ENCODE results near the gene ELMOD3.
A peak's percentile ranks its signal among the peaks of the same experiment; 100 is the strongest.
"Not testable (repeated sequence)": the region's sequence is repeated elsewhere in the genome, so short reads cannot be mapped to it uniquely, and the experiment has no call there.

Gene ELMOD3

DNA sequence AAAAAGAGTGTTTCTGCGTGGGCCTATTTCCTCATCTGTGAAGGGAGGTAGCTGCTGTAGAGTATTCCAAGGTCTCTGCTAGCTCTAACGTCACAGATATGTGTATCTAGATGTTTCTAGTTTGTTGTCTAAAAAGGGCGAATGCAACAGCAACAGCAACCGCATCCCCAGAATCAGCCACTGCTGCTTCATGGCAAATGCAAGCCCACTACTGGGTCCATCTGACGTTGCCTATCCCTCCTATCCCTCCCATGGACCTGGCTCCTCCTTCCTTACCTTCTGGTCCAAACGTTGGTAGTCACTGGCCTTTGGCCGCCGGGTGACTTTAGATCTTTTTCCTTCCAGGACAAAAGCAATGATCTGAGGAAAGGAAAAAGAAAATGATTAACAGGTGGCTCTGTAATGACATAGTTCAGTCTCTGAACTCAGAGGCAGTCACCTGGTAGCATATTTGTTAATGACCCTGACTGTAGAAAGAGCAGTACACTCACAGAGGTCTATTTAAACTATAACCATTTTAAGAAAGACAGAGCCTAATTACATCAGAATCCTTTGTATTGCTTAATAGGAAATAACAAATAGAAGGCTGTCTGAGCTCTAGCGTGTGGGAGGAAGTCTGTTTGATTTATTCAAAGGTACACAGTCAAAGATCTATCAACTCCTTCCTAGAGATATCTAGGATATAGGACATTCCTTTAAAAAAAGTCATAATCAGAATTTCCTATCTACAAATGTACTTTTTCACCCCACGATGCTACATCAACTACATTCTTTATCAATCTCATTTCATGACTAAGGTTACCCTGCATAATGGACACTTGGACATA is 29.7 kb upstream of the ELMOD3 start:
- no peak for DNase-seq (ENCODE audit: low spot score)

DNA sequence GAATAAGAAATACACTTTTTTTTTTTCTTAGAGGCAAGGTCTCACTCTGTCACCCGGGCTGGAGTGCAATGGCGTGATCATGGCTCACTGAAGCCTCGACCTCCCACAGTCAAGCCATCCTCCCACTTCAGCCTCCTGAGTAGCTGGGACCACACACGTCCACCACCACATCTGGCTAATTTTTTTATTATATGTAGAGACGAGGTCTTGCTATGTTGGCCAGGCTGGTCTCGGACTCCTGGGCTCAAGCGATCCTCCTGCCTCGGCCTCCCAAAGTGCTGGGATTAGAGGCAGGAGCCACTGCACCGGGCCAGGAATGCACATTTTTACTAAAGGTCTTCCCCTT is 29.1 kb upstream of the ELMOD3 start:
- H3K4me3 ChIP-seq: peak overlapping the region; percentile 83
- DNase-seq (ENCODE audit: low spot score): no peak
- TF ChIP-seq, protein P1, sequence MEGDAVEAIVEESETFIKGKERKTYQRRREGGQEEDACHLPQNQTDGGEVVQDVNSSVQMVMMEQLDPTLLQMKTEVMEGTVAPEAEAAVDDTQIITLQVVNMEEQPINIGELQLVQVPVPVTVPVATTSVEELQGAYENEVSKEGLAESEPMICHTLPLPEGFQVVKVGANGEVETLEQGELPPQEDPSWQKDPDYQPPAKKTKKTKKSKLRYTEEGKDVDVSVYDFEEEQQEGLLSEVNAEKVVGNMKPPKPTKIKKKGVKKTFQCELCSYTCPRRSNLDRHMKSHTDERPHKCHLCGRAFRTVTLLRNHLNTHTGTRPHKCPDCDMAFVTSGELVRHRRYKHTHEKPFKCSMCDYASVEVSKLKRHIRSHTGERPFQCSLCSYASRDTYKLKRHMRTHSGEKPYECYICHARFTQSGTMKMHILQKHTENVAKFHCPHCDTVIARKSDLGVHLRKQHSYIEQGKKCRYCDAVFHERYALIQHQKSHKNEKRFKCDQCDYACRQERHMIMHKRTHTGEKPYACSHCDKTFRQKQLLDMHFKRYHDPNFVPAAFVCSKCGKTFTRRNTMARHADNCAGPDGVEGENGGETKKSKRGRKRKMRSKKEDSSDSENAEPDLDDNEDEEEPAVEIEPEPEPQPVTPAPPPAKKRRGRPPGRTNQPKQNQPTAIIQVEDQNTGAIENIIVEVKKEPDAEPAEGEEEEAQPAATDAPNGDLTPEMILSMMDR (IDR thresholded peaks at IDR 0.05): no peak
- no peak overlapping the region for H3K27ac ChIP-seq

More for the DNA sequence above, 29.7 kb upstream of the ELMOD3 start:
- TF ChIP-seq, protein P1 (IDR thresholded peaks at IDR 0.05): no peak
- Histone ChIP-seq H3K27ac (no peak overlapping the region), H3K4me3 (peak overlapping the region; percentile 83)

DNA sequence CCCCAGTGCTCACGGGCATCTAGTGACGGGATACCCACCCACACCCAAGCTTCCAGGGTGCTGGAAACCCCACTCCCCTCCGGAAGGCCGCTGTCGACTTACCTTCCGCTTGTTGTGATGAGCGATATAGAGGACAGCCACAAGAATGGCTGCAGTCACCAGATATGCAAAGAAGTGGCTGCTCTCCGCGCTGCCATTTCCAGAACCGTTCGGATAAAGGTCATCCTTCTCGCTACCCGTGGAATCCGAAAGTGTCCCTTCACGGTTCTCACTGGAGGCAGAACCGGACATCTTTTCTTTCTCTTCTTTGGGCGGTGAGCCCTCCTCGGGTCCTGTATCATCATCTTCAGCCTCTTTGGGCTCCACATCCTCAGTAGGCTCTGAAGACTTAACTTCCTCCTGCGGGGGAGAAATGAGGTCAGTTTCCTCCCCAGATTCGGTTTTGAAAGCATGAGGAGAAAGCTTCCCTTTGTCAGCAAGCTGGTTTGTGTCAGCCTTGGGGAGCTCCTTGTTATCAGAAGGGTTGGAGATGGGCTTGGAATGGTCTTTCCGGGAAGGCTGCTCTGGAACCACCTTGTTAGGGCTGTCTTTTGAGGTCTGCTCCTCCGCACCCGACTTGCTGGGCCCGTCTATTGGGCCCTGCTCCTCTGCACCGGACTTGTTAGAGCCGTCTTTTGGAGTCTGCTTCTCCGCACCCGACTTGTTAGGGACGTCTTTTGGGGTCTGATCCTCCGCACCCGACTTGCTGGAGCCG is 28.0 kb upstream of the ELMOD3 start:
- Histone ChIP-seq H3K27ac (peak overlapping the region; percentile 91 to 94), H3K4me3 (peak overlapping the region; percentile 83)
- no peak for DNase-seq (ENCODE audit: low spot score)
- TF ChIP-seq, protein P1 (IDR thresholded peaks at IDR 0.05): no peak

GRCh38 chr2:85327160-85327821 is 27.3 kb upstream of the ELMOD3 start:
- peak; percentile 79 for DNase-seq (ENCODE audit: low spot score)
- peak overlapping the region; percentile 83 for H3K4me3 ChIP-seq
- H3K27ac ChIP-seq: peak overlapping the region; percentile 91 to 94
- TF ChIP-seq, protein P1 (IDR thresholded peaks at IDR 0.05): no peak

DNA sequence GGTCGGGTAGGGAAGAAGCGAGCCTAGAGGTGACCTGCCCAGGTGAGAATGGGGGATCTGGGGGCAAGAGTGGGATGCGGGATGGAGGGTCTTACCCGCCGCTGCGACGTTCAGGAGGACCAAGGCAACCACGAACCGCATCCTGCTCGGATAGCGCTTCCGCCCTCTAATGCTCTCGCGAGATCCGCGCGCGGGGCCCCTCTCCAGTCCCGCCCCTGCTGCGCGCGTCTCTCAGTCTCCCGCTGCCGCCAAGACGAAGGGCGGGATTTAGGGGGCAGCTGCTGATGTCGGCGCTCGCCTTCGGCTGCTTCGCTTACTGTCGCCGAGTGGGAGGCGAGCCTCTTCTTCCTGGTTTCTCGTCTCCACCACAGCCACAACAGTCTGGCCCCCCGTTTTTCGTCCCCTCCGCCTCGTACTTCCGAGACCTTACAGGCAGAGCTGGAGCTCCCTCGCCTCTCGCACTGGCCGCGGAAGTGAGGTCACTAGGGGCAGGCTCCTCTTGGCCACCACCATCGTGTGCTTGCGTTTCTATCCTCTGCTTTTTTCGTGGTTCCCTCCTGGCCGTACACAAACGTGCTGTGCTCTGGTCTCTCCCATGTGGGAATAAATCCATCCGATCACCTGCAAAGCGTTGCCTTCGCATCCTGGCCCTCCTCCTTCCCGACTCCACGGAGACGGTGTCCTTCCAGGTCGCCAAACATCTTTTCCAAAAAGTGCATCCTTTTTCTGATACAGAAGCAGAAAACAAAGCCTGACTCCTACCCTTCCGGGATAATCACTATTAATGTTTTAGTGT is 26.5 kb upstream of the ELMOD3 start, which contains the start of gene TGOLN2:
Gene TGOLN2 (minus strand): TSS at position 168 of the 796 bp plus-strand sequence. CDS start 27 bp downstream, at position 141.
- DNase-seq (ENCODE audit: low spot score): peak; percentile 94
- Histone ChIP-seq H3K4me3 (peak within 1 kb of the TSS; percentile 83), H3K27ac (peak within 1 kb of the TSS; percentile 91 to 94)
- TF ChIP-seq, protein P1 (IDR thresholded peaks at IDR 0.05): no peak

DNA sequence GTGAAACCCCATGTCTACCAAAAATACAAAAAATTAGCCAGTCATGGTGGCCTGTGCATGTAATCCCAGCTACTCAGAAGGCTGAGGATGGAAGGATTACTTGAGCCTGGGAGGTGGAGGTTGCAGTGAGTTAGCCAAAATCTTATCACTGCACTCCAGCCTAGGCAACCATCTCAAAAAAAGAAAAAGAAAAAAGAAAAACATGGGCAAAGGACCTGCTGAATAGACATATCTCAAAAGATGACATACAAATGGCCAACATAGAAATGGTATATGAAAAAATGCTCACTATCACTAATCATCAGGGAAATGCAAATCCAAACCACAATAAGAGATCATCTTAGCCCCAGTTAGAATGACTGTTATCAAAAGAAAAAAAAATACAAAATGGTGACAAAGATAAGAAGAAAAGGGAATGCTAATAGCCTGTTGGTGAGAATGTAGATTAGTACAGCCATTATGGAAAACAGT is 25.4 kb upstream of the ELMOD3 start:
- TF ChIP-seq, protein P1 (IDR thresholded peaks at IDR 0.05): no peak
- Histone ChIP-seq H3K4me3 (no peak overlapping the region), H3K27ac (no peak overlapping the region)
- no peak for DNase-seq (ENCODE audit: low spot score)

DNA sequence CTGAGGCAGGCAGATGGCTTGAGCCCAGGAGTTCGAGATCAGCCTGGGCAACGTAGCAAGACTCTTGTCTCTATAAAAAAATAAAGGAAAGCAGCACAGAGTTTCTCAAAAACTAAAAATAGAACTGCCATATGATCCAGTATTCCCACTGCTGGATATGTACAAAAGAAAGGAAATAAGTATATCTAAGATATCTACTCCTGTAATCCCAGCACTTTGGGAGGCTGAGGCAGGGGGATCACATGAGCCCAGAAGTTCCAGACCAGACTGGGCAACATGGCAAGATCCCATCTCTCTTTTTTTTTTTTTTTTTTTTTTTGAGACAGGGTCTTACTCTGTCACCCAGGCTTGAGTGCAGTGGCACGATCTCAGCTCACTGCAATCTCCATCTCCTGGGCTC is 24.9 kb upstream of the ELMOD3 start:
- not testable (repeated sequence) for H3K27ac ChIP-seq; H3K4me3 ChIP-seq; DNase-seq (ENCODE audit: low spot score)
